ENCODE data around the gene FDX1.

The FDX1 gene

DNA sequence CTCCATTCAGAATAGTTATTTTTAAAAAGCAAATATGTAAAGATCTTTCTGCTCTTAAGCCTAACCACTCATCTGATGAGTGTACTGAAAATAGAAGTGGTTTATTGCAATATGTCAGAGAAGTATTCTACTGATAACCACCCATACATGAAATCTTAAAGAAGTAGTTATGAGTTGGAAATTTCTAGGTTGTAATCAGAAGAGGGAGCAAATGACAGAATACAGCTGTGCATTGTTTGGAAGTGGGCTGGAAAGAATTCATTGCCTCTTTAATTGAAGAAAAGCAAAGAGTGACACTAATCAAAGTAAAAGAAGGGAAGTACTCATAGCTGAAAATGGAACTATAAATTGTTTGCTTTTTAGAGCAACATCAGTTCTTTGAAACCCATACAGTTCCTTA, 39.4 kb downstream of the FDX1 start:
- no peak overlapping the region for H3K27ac Mint-ChIP-seq
- ATAC-seq (no peak), DNase-seq (no peak)
- peaks cover 2% of the 10 kb centered on the region for H3K36me3 Mint-ChIP-seq (ENCODE audit: low read depth)
- no peaks in the 10 kb centered on the region for H3K9me3 Mint-ChIP-seq
- H3K27me3 Mint-ChIP-seq, result no peaks in the 10 kb centered on the region
- no peak overlapping the region for H3K4me3 Mint-ChIP-seq
- no peaks in the 10 kb centered on the region for H3K4me1 Mint-ChIP-seq

DNA sequence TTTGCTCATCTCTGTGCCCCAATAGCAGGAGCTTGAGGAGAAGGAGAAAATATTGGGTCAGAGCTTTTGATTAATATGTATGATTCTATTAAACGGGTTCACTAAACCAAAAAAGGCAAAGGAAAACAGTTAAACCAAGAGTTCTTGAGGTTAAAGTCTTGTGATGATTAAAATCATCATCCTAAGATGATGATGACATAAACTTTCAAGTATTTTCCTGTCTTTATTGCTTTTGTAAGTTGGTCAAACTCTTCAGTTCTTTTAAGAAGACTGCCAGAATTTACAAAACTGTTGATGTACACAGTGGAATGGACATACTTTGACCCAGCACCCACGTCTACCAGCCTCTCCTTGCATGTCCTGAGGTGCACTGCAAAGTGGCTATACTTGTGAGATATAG, 41.0 kb downstream of the FDX1 start:
- no peak for ATAC-seq
- peaks cover 2% of the 10 kb centered on the region for H3K36me3 Mint-ChIP-seq (ENCODE audit: low read depth)
- no peak overlapping the region for H3K27ac Mint-ChIP-seq
- no peak overlapping the region for H3K4me3 Mint-ChIP-seq
- H3K4me1 Mint-ChIP-seq, result no peaks in the 10 kb centered on the region
- H3K9me3 Mint-ChIP-seq, result no peaks in the 10 kb centered on the region
- no peaks in the 10 kb centered on the region for H3K27me3 Mint-ChIP-seq
- DNase-seq, result no peak

DNA sequence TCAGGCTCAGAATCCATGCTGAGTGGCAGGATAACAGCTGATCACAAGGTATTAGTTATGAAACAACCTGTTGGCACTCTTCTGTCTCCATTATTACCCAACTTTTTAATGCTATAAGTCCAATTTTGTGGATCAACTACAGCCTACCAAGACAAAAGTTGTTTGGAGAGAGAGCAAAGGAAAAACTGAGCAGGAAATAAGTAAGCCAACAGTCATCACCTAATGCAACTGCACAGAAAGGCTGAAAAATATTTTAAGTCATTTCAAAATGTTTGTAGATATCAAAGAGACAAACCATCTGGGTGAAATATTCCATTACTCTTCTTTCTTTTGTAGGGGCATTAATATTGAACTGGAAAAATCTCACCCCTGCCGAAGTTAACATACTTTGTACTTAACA, 41.6 kb downstream of the FDX1 start:
- H3K27me3 Mint-ChIP-seq, result no peaks in the 10 kb centered on the region
- no peaks in the 10 kb centered on the region for H3K4me1 Mint-ChIP-seq
- H3K36me3 Mint-ChIP-seq (ENCODE audit: low read depth), result peaks cover 2% of the 10 kb centered on the region
- ATAC-seq (no peak), DNase-seq (no peak)
- no peak overlapping the region for H3K27ac Mint-ChIP-seq
- no peaks in the 10 kb centered on the region for H3K9me3 Mint-ChIP-seq
- no peak overlapping the region for H3K4me3 Mint-ChIP-seq

DNA sequence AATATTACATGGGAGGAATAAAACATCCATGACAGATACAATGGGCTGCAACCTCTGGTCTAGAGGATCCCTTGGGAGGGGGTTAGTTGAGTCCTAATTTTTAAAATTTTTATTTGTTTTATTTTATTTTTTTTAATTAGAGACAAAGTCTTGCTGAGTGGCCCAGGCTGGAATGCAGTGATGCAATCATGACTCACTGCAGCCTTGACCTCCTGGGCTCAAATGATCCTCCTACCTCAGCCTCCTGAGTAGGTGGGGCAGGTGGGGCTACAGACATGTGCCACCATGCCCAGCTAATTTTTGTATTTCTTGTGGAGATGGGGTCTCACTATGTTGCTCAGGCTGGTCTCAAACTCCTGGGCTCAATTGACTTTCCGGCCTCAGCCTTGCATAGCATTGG, 43.1 kb downstream of the FDX1 start:
- no peak for DNase-seq
- Mint-ChIP-seq H3K4me1 (no peaks in the 10 kb centered on the region), H3K9me3 (no peaks in the 10 kb centered on the region), H3K4me3 (no peak overlapping the region), H3K36me3 (ENCODE audit: low read depth) (no peaks in the 10 kb centered on the region), H3K27me3 (no peaks in the 10 kb centered on the region), H3K27ac (no peak overlapping the region)
- ATAC-seq, result no peak

DNA sequence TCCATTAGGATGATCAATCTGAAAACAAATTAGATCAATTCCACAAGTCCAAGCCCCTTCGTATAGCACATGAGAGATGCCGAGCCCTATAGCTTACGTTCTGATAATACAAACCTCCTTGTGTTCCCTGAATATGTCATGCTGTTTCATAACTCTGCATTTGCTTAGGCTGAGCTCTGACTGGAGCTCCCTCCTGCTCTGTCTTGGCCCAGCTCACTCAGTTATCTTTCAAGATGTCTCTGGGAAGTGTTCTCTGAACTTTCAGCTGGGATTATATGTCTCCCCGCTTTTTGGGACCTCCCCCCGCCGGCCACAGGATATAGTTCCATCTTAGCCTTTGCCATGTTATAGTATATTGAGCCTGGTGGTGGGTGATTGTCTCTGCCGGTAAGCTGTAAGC, 44.0 kb downstream of the FDX1 start:
- H3K9me3 Mint-ChIP-seq, result no peaks in the 10 kb centered on the region

DNA sequence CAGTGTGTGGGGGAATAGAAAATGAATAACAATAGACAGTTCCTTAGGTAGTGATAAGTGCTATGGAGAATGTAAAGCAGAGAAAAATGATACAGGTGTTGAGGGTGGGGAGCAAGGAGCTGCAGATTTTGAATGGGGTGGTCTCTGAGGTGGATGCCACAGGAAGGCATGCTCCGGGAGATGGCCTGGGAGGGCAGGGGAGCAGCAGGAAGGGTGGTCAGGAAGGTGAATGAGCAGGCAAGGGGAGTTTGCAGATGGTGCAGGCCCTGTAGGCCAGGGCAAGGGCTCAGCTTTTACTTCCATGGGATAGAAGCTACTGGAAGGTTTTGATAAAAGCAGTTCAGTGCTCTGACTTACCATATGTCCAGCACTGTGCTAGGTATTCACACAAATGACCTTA, 44.8 kb downstream of the FDX1 start:
- Mint-ChIP-seq H3K36me3 (ENCODE audit: low read depth) (no peaks in the 10 kb centered on the region), H3K9me3 (no peaks in the 10 kb centered on the region), H3K4me1 (no peaks in the 10 kb centered on the region), H3K27ac (peak overlapping the region; percentile 1), H3K27me3 (no peaks in the 10 kb centered on the region), H3K4me3 (no peak overlapping the region)
- DNase-seq (no peak), ATAC-seq (no peak)

More for the DNA sequence above, 44.0 kb downstream of the FDX1 start:
- no peak for ATAC-seq
- H3K4me3 Mint-ChIP-seq, result no peak overlapping the region
- H3K4me1 Mint-ChIP-seq, result no peaks in the 10 kb centered on the region
- no peaks in the 10 kb centered on the region for H3K27me3 Mint-ChIP-seq
- no peak for DNase-seq
- H3K27ac Mint-ChIP-seq, result no peak overlapping the region
- no peaks in the 10 kb centered on the region for H3K36me3 Mint-ChIP-seq (ENCODE audit: low read depth)

DNA sequence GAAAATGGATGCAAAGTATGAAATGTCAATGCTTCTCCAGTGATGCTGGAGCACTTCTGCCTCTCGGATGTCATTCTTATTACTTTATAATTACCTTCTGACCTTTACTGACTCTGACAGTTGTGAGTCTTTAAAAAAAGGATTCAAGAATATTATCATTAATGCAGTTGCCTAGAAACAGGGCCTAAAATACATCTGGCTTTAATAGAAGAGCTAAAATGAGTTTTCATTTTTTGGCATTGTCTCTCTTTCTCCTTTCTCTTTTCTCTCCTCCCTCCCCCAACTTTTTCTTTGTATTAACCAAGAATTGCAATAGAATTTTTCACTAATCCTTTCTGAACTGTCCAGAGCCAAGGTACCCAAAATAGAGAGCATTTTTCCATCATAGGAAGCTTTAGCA, 45.9 kb downstream of the FDX1 start:
- Mint-ChIP-seq H3K27me3 (no peaks in the 10 kb centered on the region), H3K4me3 (no peak overlapping the region), H3K4me1 (no peaks in the 10 kb centered on the region), H3K27ac (no peak overlapping the region), H3K9me3 (no peaks in the 10 kb centered on the region), H3K36me3 (ENCODE audit: low read depth) (no peaks in the 10 kb centered on the region)
- ATAC-seq, result no peak
- DNase-seq, result no peak

DNA sequence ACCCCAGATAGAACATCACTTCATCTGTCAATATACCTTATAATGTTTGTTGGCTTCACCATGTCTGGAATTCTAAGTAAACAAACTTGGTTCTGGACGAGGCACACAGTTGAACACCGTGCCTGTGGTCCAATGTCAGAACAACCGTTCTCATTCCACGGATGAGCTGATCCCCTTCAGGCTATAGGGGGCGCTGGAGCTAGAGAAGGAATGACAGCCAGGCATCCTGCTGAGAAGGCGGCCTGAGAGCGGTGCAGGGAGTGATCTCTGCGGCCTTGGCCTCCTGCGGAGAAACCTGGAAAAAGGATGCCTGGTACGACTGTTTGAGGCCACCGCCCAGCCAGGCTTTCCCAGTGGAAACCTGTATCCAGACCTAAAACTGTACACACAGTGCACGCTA, 48.7 kb downstream of the FDX1 start:
- H3K9me3 Mint-ChIP-seq, result no peaks in the 10 kb centered on the region
- no peak for DNase-seq
- H3K27me3 Mint-ChIP-seq, result peaks cover 3% of the 10 kb centered on the region
- no peaks in the 10 kb centered on the region for H3K4me1 Mint-ChIP-seq
- no peaks in the 10 kb centered on the region for H3K36me3 Mint-ChIP-seq (ENCODE audit: low read depth)
- H3K4me3 Mint-ChIP-seq, result no peak overlapping the region
- H3K27ac Mint-ChIP-seq, result no peak overlapping the region
- ATAC-seq, result no peak

DNA sequence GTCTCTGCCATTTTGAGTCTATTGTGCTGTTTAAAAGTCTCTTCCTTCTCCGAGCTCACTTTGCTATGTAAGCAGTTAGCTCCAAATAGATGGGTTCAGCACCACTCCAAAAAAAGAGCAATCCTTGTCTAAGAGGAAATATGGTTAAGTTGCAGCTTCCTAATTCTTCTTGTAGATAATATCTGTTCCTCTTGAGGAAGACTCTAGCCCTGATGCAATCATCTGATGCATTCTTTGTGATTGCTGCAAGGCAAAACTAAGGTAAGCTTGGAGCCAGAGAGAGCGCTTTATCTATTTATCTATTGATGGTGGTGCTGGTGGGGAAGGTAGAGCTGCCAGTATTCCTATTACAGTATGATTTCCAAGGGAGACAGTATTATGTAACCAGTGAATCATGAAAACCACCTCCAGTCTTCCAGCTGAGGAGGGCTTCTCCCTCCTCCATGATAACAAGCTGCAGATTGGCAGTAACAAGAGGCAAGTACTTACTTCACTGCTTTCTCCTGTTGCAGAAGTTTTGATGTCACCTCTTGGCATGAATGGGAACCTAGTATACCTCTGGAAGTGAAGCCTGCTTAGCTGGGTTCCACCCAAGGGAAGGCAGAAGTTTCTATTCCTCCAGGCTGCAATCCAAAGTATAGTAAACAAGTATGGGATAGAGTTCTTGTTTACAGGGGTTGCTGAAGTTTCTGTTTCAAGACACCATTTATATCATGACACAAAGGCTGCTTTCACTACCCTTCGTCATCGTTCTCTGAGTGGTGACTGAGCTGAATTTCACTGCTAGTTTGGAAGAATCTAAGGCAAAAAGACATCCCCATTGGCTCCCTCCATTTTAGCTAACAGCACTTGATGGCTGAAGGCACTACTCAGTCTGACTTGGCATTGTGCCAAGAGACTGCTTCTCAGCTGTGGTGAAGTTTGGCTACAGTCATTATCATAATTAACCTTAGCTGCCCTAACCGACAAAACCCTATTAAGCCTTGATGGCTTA, 49.7 kb downstream of the FDX1 start:
- Mint-ChIP-seq H3K36me3 (ENCODE audit: low read depth) (no peaks in the 10 kb centered on the region), H3K4me1 (no peaks in the 10 kb centered on the region), H3K27ac (no peak overlapping the region), H3K27me3 (peaks cover 3% of the 10 kb centered on the region), H3K9me3 (no peaks in the 10 kb centered on the region), H3K4me3 (no peak overlapping the region)
- ATAC-seq (no peak), DNase-seq (no peak)

DNA sequence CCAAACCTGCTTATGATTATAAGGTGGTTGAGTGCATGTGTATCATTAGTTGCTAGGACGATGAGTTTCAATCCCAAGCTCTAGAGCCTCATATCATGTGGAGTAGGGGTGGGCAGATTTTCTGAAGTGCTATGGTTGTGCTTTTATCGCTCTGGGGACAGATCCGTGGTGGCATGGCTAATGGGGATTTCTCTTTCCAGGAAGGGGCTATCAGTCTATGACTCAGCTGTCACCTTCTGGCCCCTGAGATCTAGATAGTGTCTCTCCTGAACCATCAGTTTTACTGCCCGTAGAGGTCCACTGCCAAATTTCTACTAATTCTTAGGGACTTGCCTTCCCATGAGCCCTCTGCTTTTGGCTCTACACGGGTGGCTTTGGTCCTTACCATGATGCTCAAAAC, 51.8 kb downstream of the FDX1 start:
- peaks cover 3% of the 10 kb centered on the region for H3K27me3 Mint-ChIP-seq
- no peak for ATAC-seq
- H3K4me3 Mint-ChIP-seq, result no peak overlapping the region
- DNase-seq, result no peak
- H3K4me1 Mint-ChIP-seq, result no peaks in the 10 kb centered on the region
- H3K9me3 Mint-ChIP-seq, result no peaks in the 10 kb centered on the region
- no peaks in the 10 kb centered on the region for H3K36me3 Mint-ChIP-seq (ENCODE audit: low read depth)
- H3K27ac Mint-ChIP-seq, result no peak overlapping the region

DNA sequence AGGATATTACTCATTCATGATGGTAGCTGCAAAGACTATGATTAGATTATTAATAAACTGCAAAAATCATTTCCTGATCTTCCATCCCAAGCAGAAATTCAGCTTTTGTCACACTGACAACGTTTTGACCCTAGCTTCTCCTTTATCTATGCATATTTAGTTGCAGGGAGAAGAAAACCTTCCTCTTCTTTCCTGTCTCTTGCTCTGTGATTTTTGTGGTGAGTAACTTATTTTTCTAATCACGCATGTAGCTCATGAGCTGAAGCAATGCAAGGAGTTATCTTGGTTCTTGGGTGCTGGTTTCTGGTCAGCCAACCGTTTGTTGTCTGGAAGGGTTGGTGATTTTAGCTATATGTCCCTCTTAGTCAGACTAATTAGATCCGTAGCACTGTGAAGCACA, 56.4 kb downstream of the FDX1 start:
- DNase-seq (no peak), ATAC-seq (no peak)
- no peaks in the 10 kb centered on the region for H3K36me3 Mint-ChIP-seq (ENCODE audit: low read depth)
- H3K4me3 Mint-ChIP-seq, result no peak overlapping the region
- no peaks in the 10 kb centered on the region for H3K9me3 Mint-ChIP-seq
- H3K27me3 Mint-ChIP-seq, result peaks cover 3% of the 10 kb centered on the region
- H3K4me1 Mint-ChIP-seq, result no peaks in the 10 kb centered on the region
- no peak overlapping the region for H3K27ac Mint-ChIP-seq

DNA sequence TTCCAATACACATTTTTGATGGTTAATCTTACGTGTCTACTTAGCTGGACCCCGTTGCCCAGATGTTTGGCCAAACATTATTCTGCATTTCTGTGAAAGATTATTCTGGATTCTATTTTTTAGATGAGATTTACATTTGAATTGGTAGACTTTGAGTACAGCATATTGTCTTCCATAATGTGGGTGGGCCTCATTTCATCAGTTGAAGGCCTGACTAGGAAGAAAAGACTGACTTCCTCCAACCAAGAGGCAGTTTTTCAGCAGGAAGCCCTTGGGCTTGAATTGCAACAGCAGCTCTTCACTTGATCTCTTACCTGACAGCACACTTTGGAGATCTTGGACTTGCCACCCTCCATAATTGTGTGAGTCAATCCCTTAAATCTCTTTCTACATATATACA, 58.7 kb downstream of the FDX1 start:
- Mint-ChIP-seq H3K4me3 (no peak overlapping the region), H3K4me1 (no peaks in the 10 kb centered on the region), H3K36me3 (ENCODE audit: low read depth) (no peaks in the 10 kb centered on the region), H3K27me3 (peaks cover 5% of the 10 kb centered on the region), H3K9me3 (no peaks in the 10 kb centered on the region), H3K27ac (no peak overlapping the region)
- DNase-seq, result no peak
- no peak for ATAC-seq

DNA sequence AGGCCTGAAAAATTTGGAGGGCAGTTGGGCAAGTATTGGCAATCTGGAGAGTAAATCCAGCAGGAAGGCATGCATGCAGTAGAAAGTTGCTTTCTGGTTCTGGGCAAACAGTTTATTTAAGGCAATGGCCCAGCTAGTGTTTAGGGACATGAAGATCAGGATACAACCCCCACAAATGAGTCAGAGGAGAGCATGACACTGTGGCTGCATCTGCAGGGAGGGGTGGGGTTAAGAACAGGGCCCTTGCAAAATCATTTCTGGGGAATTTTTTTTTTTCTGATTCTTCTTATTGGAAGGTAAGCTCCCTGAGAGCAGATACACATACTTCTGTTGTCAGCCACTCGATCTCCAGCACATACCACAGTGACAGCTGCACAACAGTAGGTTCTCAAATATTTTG, 61.1 kb downstream of the FDX1 start:
- no peaks in the 10 kb centered on the region for H3K9me3 Mint-ChIP-seq
- DNase-seq (no peak), ATAC-seq (peak; percentile 68)
- no peak overlapping the region for H3K4me3 Mint-ChIP-seq
- H3K36me3 Mint-ChIP-seq (ENCODE audit: low read depth), result no peaks in the 10 kb centered on the region
- H3K4me1 Mint-ChIP-seq, result no peaks in the 10 kb centered on the region
- H3K27ac Mint-ChIP-seq, result no peak overlapping the region
- peaks cover 5% of the 10 kb centered on the region for H3K27me3 Mint-ChIP-seq

DNA sequence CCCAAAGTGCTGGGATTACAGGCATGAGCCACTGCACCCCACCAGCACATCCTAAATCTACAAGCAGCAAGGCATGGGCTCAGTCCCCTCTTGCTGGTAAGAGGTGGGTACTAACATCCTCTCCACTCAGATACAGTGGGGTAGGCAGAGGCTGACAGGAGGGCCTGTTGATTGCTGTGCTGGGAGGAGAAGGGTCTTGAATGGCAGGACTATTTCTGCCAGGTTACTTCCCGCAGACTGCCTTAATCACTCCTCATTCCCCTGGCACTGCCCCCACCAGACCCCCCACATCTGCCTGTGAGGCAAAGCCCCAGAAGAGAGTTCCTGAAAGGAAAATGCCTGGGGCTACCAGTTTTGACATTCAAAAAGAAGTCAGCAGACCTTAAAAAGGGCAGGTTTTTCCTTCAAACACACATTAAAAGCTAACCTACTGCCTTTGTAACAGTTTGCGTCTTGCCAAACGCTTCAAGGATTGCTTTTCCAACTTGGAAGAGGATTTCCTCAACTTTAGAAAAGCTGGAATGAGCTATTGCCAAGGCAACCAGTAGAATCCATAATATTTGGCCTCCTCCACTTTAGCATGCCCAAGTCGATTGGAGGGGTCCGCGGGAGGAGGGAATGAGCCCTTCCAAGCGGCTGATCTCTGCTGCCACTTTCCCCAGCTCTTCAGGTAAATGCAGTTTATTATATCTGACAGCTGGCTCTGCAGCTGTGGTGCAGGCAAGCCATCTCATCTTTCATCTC, 62.0 kb downstream of the FDX1 start:
- no peaks in the 10 kb centered on the region for H3K36me3 Mint-ChIP-seq (ENCODE audit: low read depth)
- ATAC-seq, result no peak

DNA sequence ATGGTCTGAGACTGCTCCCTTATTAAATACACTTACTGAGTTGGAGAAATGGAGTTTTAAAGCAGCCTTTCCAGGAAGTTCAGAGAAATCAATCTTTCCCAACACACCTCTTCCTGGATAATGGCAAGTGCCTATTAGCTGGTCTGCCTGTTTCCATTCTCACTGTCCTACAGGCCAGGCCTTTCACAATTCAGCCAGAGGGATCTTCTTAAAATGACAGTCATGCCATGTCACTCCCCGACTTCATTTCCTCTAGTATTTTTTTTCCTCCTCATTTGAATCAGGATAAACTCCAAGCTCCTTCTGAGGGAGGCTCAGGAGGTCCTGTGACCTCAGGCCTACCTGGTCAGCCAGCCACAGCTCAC, 62.6 kb downstream of the FDX1 start:
- no peaks in the 10 kb centered on the region for H3K9me3 Mint-ChIP-seq
- no peaks in the 10 kb centered on the region for H3K4me1 Mint-ChIP-seq
- DNase-seq (no peak), ATAC-seq (no peak)
- no peak overlapping the region for H3K27ac Mint-ChIP-seq
- no peak overlapping the region for H3K4me3 Mint-ChIP-seq
- H3K36me3 Mint-ChIP-seq (ENCODE audit: low read depth), result no peaks in the 10 kb centered on the region
- peaks cover 5% of the 10 kb centered on the region for H3K27me3 Mint-ChIP-seq

More for the DNA sequence above, 62.0 kb downstream of the FDX1 start:
- no peak for DNase-seq
- H3K4me3 Mint-ChIP-seq, result no peak overlapping the region
- H3K27ac Mint-ChIP-seq, result no peak overlapping the region
- H3K27me3 Mint-ChIP-seq, result peaks cover 5% of the 10 kb centered on the region
- no peaks in the 10 kb centered on the region for H3K4me1 Mint-ChIP-seq
- H3K9me3 Mint-ChIP-seq, result no peaks in the 10 kb centered on the region
